Measurements from ENCODE around the gene NCBP2L. TPM values are rescaled to one million over a fixed set of nuclear protein-coding genes. Genes with fewer than 3 reads are reported as not detected.

The NCBP2L gene
- total and polyA plus RNA-seq, 2 of the 8 experiments (the other 6 are each of a cell fraction or from before 2014, with no cell fraction given) = not detected

DNA sequence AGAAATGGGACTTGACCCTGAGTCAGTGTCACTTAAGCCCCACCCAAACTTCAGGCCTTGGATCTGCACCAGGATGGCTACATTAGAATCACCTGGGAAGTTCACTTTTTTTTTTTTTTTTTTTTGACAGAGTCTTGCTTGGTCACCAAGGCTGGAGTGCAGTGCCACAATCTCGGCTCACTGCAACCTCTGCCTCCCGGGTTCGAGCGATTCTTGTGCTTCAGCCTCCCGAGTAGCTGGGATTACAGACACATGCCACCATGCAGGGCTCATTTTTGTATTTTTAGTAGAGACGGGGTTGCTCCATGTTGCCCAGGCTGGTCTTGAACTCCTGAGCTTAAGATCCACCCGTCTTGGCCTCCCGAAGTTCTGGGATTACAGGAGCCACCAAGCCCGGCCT is 3.0 kb downstream of the NCBP2L start (continued):
- TF ChIP-seq JUND (IDR thresholded peaks at IDR 0.05; ENCODE audit: low read length) (no peak), JUN (IDR thresholded peaks at IDR 0.05; ENCODE audit: low read depth, low read length) (no peak), HDAC2 (IDR thresholded peaks at IDR 0.05; ENCODE audit: borderline replicate concordance in 1 of 2, low read depth in 2 of 2, low read length in 2 of 2) (no peak)
- TF ChIP-seq, protein P1, sequence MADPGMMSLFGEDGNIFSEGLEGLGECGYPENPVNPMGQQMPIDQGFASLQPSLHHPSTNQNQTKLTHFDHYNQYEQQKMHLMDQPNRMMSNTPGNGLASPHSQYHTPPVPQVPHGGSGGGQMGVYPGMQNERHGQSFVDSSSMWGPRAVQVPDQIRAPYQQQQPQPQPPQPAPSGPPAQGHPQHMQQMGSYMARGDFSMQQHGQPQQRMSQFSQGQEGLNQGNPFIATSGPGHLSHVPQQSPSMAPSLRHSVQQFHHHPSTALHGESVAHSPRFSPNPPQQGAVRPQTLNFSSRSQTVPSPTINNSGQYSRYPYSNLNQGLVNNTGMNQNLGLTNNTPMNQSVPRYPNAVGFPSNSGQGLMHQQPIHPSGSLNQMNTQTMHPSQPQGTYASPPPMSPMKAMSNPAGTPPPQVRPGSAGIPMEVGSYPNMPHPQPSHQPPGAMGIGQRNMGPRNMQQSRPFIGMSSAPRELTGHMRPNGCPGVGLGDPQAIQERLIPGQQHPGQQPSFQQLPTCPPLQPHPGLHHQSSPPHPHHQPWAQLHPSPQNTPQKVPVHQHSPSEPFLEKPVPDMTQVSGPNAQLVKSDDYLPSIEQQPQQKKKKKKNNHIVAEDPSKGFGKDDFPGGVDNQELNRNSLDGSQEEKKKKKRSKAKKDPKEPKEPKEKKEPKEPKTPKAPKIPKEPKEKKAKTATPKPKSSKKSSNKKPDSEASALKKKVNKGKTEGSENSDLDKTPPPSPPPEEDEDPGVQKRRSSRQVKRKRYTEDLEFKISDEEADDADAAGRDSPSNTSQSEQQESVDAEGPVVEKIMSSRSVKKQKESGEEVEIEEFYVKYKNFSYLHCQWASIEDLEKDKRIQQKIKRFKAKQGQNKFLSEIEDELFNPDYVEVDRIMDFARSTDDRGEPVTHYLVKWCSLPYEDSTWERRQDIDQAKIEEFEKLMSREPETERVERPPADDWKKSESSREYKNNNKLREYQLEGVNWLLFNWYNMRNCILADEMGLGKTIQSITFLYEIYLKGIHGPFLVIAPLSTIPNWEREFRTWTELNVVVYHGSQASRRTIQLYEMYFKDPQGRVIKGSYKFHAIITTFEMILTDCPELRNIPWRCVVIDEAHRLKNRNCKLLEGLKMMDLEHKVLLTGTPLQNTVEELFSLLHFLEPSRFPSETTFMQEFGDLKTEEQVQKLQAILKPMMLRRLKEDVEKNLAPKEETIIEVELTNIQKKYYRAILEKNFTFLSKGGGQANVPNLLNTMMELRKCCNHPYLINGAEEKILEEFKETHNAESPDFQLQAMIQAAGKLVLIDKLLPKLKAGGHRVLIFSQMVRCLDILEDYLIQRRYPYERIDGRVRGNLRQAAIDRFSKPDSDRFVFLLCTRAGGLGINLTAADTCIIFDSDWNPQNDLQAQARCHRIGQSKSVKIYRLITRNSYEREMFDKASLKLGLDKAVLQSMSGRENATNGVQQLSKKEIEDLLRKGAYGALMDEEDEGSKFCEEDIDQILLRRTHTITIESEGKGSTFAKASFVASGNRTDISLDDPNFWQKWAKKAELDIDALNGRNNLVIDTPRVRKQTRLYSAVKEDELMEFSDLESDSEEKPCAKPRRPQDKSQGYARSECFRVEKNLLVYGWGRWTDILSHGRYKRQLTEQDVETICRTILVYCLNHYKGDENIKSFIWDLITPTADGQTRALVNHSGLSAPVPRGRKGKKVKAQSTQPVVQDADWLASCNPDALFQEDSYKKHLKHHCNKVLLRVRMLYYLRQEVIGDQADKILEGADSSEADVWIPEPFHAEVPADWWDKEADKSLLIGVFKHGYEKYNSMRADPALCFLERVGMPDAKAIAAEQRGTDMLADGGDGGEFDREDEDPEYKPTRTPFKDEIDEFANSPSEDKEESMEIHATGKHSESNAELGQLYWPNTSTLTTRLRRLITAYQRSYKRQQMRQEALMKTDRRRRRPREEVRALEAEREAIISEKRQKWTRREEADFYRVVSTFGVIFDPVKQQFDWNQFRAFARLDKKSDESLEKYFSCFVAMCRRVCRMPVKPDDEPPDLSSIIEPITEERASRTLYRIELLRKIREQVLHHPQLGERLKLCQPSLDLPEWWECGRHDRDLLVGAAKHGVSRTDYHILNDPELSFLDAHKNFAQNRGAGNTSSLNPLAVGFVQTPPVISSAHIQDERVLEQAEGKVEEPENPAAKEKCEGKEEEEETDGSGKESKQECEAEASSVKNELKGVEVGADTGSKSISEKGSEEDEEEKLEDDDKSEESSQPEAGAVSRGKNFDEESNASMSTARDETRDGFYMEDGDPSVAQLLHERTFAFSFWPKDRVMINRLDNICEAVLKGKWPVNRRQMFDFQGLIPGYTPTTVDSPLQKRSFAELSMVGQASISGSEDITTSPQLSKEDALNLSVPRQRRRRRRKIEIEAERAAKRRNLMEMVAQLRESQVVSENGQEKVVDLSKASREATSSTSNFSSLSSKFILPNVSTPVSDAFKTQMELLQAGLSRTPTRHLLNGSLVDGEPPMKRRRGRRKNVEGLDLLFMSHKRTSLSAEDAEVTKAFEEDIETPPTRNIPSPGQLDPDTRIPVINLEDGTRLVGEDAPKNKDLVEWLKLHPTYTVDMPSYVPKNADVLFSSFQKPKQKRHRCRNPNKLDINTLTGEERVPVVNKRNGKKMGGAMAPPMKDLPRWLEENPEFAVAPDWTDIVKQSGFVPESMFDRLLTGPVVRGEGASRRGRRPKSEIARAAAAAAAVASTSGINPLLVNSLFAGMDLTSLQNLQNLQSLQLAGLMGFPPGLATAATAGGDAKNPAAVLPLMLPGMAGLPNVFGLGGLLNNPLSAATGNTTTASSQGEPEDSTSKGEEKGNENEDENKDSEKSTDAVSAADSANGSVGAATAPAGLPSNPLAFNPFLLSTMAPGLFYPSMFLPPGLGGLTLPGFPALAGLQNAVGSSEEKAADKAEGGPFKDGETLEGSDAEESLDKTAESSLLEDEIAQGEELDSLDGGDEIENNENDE (IDR thresholded peaks at IDR 0.05; ENCODE audit: insufficient replicate concordance, low read length) = no peak
